Liver (tissue), 9 donors: ENCODE results near the gene CHMP1A. TPM values are rescaled to one million over a fixed set of nuclear protein-coding genes. Genes with fewer than 3 reads are reported as not detected.

ENCODE experiments used
- DNase-seq: peaks from one replicate; pipeline ENCODE4 v3.0.0-alpha.2; 2017; ENCODE audit warnings: low spot score
- H3K27ac ChIP-seq, 2 donors: one replicate each; pipeline ENCODE4 v1.7.0; 2013; ENCODE audit warnings: inconsistent platforms in 2 of 2, low read length in 2 of 2, control low read depth in 1 of 2, low read depth in 1 of 2, mild to moderate bottlenecking in 1 of 2
- H3K27me3 ChIP-seq, 4 donors: one replicate each; pipeline versions ENCODE4 v1.6.1 to v1.7.0; 2013; ENCODE audit warnings: low read length in 3 of 4, inconsistent platforms in 1 of 4, mild to moderate bottlenecking in 1 of 4, moderate library complexity in 1 of 4; ENCODE audit not compliant: control insufficient read depth in 4 of 4, insufficient read depth in 4 of 4
- H3K36me3 ChIP-seq, 4 donors: one replicate each; pipeline versions ENCODE4 v1.6.1 to v1.7.0; 2013; ENCODE audit warnings: low read length in 3 of 4, mild to moderate bottlenecking in 3 of 4, low read depth in 1 of 4, moderate library complexity in 1 of 4; ENCODE audit not compliant: control insufficient read depth in 4 of 4, insufficient read depth in 3 of 4
- H3K4me1 ChIP-seq, 4 donors: one replicate each; pipeline versions ENCODE4 v1.6.1 to v1.7.0; 2013; ENCODE audit warnings: low read length in 3 of 4, mild to moderate bottlenecking in 3 of 4, moderate library complexity in 1 of 4; ENCODE audit not compliant: control insufficient read depth in 4 of 4, insufficient read depth in 4 of 4
- H3K4me3 ChIP-seq, 3 donors: one replicate each; pipeline versions ENCODE4 v1.6.1 to v1.7.0; 2013; ENCODE audit warnings: low read length in 3 of 3, control low read depth in 1 of 3, low read depth in 1 of 3, mild to moderate bottlenecking in 1 of 3
- H3K9ac ChIP-seq, 2 donors: one replicate each; pipeline ENCODE4 v1.7.0; 2013; ENCODE audit warnings: low read length in 2 of 2, mild to moderate bottlenecking in 2 of 2, moderate library complexity in 2 of 2, control low read depth in 1 of 2, low read depth in 1 of 2
- H3K9me3 ChIP-seq, 4 donors: one replicate each; pipeline versions ENCODE4 v1.6.1 to v1.7.0; 2013; ENCODE audit warnings: low read length in 3 of 4; ENCODE audit not compliant: control insufficient read depth in 4 of 4
- CTCF ChIP-seq: fragments of 150-350 bp; IDR thresholded peaks from 2 replicates; pipeline ENCODE4 v1.5.1; 2017; ENCODE audit warnings: improper control_type of control experiment, low read depth, low read length; ENCODE audit not compliant: missing input control
- EGR1 ChIP-seq, 2 donors: IDR thresholded peaks; 2 replicates each; pipeline ENCODE4 v1.6.1; 2016 to 2018; ENCODE audit warnings: antibody characterized with exemption in 2 of 2, low read depth in 2 of 2
- FOXA1 ChIP-seq: IDR thresholded peaks from 2 replicates; pipeline ENCODE4 v1.6.1; 2016; ENCODE audit warnings: antibody characterized with exemption
- FOXA2 ChIP-seq: IDR thresholded peaks from 2 replicates; pipeline ENCODE4 v1.6.1; 2016; ENCODE audit warnings: antibody characterized with exemption
- GABPA ChIP-seq, 2 donors: IDR thresholded peaks in 1 of 2; conservative IDR thresholded peaks in 1 of 2; 2 replicates each; pipeline ENCODE4 v1.6.1; 2016; ENCODE audit warnings: antibody characterized with exemption in 2 of 2, mild to moderate bottlenecking in 1 of 2, moderate library complexity in 1 of 2
- HNF4A ChIP-seq, 2 donors: conservative IDR thresholded peaks; 2 replicates each; pipeline ENCODE4 v1.6.1; 2016; ENCODE audit warnings: antibody characterized with exemption in 2 of 2, mild to moderate bottlenecking in 2 of 2
- HNF4G ChIP-seq: IDR thresholded peaks from 2 replicates; pipeline ENCODE4 v1.6.1; 2016; ENCODE audit warnings: antibody characterized with exemption
- JUND ChIP-seq, 2 donors: IDR thresholded peaks; 2 replicates each; pipeline ENCODE4 v1.6.1; 2016; ENCODE audit warnings: antibody characterized with exemption in 2 of 2
- MAX ChIP-seq: IDR thresholded peaks from 2 replicates; pipeline ENCODE4 v1.6.1; 2016; ENCODE audit warnings: antibody characterized with exemption
- NR2F2 ChIP-seq: IDR thresholded peaks from 2 replicates; pipeline ENCODE4 v1.6.1; 2016; ENCODE audit warnings: antibody characterized with exemption
- RAD21 ChIP-seq, 2 donors: IDR thresholded peaks; 2 replicates each; pipeline ENCODE4 v1.6.1; 2016; ENCODE audit warnings: antibody characterized with exemption in 2 of 2, mild to moderate bottlenecking in 2 of 2
- RXRA ChIP-seq, 2 donors: IDR thresholded peaks; 2 replicates each; pipeline ENCODE4 v1.6.1; 2017 to 2018; ENCODE audit warnings: antibody characterized with exemption in 2 of 2, mild to moderate bottlenecking in 1 of 2
- SP1 ChIP-seq: IDR thresholded peaks from 2 replicates; pipeline ENCODE4 v1.6.1; 2018; ENCODE audit warnings: antibody characterized with exemption, mild to moderate bottlenecking
- YY1 ChIP-seq: IDR thresholded peaks from 2 replicates; pipeline ENCODE4 v1.6.1; 2016; ENCODE audit warnings: antibody characterized with exemption, mild to moderate bottlenecking
- WGBS: extraction: QIAGEN DNeasy Blood & Tissue Kit; methylation state at CpG from one replicate; pipeline ENCODE4 v1.1.7; 2013; 5-methylcytosine and 5-hydroxymethylcytosine counted together
- polyA plus RNA-seq, 2 donors: library from polyadenylated mRNA; stranded (reverse) in 1 of 2; unstranded in 1 of 2; fragments of 200-250 nt in 1 of 2; fragments of >200 nt in 1 of 2; fragmentation: Nextera tagmentation in 1 of 2; extraction: Ambion mirVana in 1 of 2; gene quantifications; one replicate each; pipeline versions ENCODE4 v1.2.1 to v1.2.3, GENCODE V29; 2013 to 2015
- total RNA-seq, 2 donors: library from RNA; depleted of rRNA; stranded (reverse); fragments of >200 nt; gene quantifications; one replicate each; pipeline ENCODE4 v1.2.3, GENCODE V29; 2014
- TF ChIP-seq, protein P1 (sequence below): IDR thresholded peaks from 2 replicates; pipeline ENCODE4 v1.6.1; 2016; ENCODE audit warnings: antibody characterized with exemption
- TF ChIP-seq, protein P2 (sequence below): IDR thresholded peaks from 2 replicates; pipeline ENCODE4 v1.6.1; 2016; ENCODE audit warnings: antibody characterized with exemption, mild to moderate bottlenecking
- TF ChIP-seq, protein P3 (sequence below): IDR thresholded peaks from 2 replicates; pipeline ENCODE4 v1.6.1; 2016; ENCODE audit warnings: antibody characterized with exemption
- donor health status: healthy.
- donor health status: healthy.
- donor health status: healthy.
- donor health status: healthy.
- donor health status: healthy.

CHMP1A gene
- total and polyA plus RNA-seq, 4 donors = 25.7 to 36.7 (median 32.3) TPM

DNA sequence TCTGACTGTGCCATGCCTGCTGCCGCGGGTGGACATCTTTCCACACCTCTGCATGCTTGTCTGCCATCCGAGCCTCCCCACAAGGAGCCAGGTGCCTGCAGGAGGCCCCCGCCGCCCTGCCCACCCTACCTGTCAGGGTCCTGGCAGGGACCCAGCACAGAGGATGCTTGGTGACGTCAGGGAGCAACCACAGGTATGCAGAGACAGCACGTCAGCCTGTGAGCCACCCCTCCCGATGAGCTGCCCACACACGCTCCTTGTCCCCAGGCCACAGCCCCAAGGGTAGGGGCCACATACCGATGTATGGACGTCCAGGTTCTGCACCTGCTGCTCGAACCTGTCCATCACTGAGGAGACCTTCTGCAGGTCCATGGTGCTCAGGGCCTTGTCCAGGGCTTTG is 10.6 kb downstream of the CHMP1A start (continued):
- TF ChIP-seq MAX (no peak), JUND (IDR thresholded peaks at IDR 0.05) (no peak), RXRA (IDR thresholded peaks at IDR 0.05) (no peak), FOXA1 (no peak)

DNA sequence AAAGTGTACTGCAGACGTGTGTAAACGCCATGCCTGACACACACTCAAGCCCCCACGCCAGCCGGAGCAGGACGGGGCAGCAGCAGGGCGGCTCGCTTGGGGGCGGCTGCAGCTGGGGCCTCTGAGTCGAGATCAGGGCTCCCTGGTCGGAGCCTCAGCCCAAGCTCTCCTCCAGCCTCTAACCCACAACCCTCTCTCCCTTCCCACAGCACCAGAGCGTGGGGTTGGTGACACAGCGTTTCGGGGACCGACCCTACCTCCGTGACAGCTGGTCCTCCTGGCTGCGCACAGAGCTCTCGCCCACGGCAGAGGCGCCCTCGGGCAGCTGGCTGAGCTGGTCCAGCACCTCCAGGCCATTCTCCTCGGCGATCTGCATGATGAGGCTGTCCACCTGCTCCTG is 11.2 kb downstream of the CHMP1A start:
- no peak for DNase-seq
- peaks cover 11 to 37% (median 20%) of the 10 kb centered on the region in 4 donors for H3K36me3 ChIP-seq
- 97% methylated on average over 22 of the region's 22 CpGs for WGBS
- H3K27me3 ChIP-seq = no peaks in the 10 kb centered on the region
- H3K4me1 ChIP-seq = no peaks in the 10 kb centered on the region
- no peaks in the 10 kb centered on the region for H3K9me3 ChIP-seq
- no peak overlapping the region for H3K27ac ChIP-seq
- H3K9ac ChIP-seq = no peak overlapping the region
- H3K4me3 ChIP-seq = no peak overlapping the region
- TF ChIP-seq NR2F2 = no peak
- TF ChIP-seq HNF4A (conservative IDR thresholded peaks at IDR 0.05) = no peak
- no peak for TF ChIP-seq EGR1 (IDR thresholded peaks at IDR 0.05; ENCODE audit: low read depth in 2 of 2)
- TF ChIP-seq, protein P1, sequence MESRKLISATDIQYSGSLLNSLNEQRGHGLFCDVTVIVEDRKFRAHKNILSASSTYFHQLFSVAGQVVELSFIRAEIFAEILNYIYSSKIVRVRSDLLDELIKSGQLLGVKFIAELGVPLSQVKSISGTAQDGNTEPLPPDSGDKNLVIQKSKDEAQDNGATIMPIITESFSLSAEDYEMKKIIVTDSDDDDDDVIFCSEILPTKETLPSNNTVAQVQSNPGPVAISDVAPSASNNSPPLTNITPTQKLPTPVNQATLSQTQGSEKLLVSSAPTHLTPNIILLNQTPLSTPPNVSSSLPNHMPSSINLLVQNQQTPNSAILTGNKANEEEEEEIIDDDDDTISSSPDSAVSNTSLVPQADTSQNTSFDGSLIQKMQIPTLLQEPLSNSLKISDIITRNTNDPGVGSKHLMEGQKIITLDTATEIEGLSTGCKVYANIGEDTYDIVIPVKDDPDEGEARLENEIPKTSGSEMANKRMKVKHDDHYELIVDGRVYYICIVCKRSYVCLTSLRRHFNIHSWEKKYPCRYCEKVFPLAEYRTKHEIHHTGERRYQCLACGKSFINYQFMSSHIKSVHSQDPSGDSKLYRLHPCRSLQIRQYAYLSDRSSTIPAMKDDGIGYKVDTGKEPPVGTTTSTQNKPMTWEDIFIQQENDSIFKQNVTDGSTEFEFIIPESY = no peak
- TF ChIP-seq, protein P2, sequence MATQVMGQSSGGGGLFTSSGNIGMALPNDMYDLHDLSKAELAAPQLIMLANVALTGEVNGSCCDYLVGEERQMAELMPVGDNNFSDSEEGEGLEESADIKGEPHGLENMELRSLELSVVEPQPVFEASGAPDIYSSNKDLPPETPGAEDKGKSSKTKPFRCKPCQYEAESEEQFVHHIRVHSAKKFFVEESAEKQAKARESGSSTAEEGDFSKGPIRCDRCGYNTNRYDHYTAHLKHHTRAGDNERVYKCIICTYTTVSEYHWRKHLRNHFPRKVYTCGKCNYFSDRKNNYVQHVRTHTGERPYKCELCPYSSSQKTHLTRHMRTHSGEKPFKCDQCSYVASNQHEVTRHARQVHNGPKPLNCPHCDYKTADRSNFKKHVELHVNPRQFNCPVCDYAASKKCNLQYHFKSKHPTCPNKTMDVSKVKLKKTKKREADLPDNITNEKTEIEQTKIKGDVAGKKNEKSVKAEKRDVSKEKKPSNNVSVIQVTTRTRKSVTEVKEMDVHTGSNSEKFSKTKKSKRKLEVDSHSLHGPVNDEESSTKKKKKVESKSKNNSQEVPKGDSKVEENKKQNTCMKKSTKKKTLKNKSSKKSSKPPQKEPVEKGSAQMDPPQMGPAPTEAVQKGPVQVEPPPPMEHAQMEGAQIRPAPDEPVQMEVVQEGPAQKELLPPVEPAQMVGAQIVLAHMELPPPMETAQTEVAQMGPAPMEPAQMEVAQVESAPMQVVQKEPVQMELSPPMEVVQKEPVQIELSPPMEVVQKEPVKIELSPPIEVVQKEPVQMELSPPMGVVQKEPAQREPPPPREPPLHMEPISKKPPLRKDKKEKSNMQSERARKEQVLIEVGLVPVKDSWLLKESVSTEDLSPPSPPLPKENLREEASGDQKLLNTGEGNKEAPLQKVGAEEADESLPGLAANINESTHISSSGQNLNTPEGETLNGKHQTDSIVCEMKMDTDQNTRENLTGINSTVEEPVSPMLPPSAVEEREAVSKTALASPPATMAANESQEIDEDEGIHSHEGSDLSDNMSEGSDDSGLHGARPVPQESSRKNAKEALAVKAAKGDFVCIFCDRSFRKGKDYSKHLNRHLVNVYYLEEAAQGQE = no peak
- no peak for TF ChIP-seq RXRA (IDR thresholded peaks at IDR 0.05)
- TF ChIP-seq GABPA (IDR thresholded peaks at IDR 0.05 in 1 of 2, conservative IDR thresholded peaks at IDR 0.05 in 1 of 2) = no peak
- no peak for TF ChIP-seq SP1
- TF ChIP-seq CTCF = no peak
- TF ChIP-seq YY1 = no peak
- TF ChIP-seq, protein P3, sequence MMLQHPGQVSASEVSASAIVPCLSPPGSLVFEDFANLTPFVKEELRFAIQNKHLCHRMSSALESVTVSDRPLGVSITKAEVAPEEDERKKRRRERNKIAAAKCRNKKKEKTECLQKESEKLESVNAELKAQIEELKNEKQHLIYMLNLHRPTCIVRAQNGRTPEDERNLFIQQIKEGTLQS = no peak
- TF ChIP-seq HNF4G = no peak
- TF ChIP-seq MAX = no peak
- TF ChIP-seq FOXA1 = no peak
- no peak for TF ChIP-seq RAD21 (IDR thresholded peaks at IDR 0.05)
- no peak for TF ChIP-seq JUND (IDR thresholded peaks at IDR 0.05)
- TF ChIP-seq FOXA2 = no peak
